CD1c-positive myeloid dendritic cell (primary cell): ENCODE results near the gene ANKRD53.

Experiments used
- DNase-seq: peaks from one replicate; pipeline ENCODE4 v3.0.0-alpha.2; 2016; ENCODE audit errors: extremely low spot score

The ANKRD53 gene

GRCh38 chr2:70978341-70979179, at the start of gene ANKRD53:
Gene ANKRD53 (plus strand): TSS chr2:70978630. CDS start chr2:70978646, 16 bp downstream.
- peak; percentile 45 for DNase-seq

GRCh38 chr2:70930371-70931329, 47.8 kb upstream of the ANKRD53 start:
- no peak for DNase-seq

GRCh38 chr2:70931376-70932000, 46.9 kb upstream of the ANKRD53 start:
- no peak for DNase-seq

GRCh38 chr2:70932631-70933230, 45.7 kb upstream of the ANKRD53 start:
- DNase-seq: no peak

GRCh38 chr2:70934981-70935380, 43.4 kb upstream of the ANKRD53 start:
- no peak for DNase-seq

GRCh38 chr2:70935468-70936164, 42.8 kb upstream of the ANKRD53 start, which contains the start of gene ATP6V1B1:
Gene ATP6V1B1 (plus strand): TSS chr2:70935900. CDS start chr2:70935955, 55 bp downstream.
- no peak for DNase-seq

- DNase-seq: no peak
Observed at GRCh38 chr2:70936165-70936978, 42.1 kb upstream of the ANKRD53 start.

GRCh38 chr2:70936979-70937811, 41.2 kb upstream of the ANKRD53 start:
- DNase-seq: no peak

GRCh38 chr2:70937866-70938585, 40.4 kb upstream of the ANKRD53 start:
- no peak for DNase-seq

GRCh38 chr2:70938586-70938950, 39.9 kb upstream of the ANKRD53 start:
- DNase-seq: no peak

GRCh38 chr2:70939001-70939838, 39.2 kb upstream of the ANKRD53 start:
- no peak for DNase-seq

- no peak for DNase-seq
Observed at GRCh38 chr2:70939839-70940580, 38.4 kb upstream of the ANKRD53 start.

- no peak for DNase-seq
Observed at GRCh38 chr2:70941186-70941585, 37.2 kb upstream of the ANKRD53 start.

- DNase-seq: no peak
Observed at GRCh38 chr2:70941701-70942100, 36.7 kb upstream of the ANKRD53 start.

GRCh38 chr2:70942396-70943204, 35.8 kb upstream of the ANKRD53 start:
- DNase-seq: no peak
